K562 (cell line): Measurements from ENCODE around the gene FAM204A. TPM values are rescaled to one million over a fixed set of nuclear protein-coding genes. Genes with fewer than 3 reads are reported as not detected.

ENCODE experiments used
- BRD4 ChIP-seq: fragments of 200-600 bp; sonication (generic); IDR thresholded peaks from 2 replicates; pipeline ENCODE4 v1.6.1; 2017; ENCODE audit warnings: inconsistent platforms
- CHD2 ChIP-seq: IDR thresholded peaks from 2 replicates; pipeline ENCODE4 v1.6.1; 2011; ENCODE audit warnings: low read depth, low read length
- CREB3L1 ChIP-seq: fragments of 450-650 bp; IDR thresholded peaks from 2 replicates; pipeline ENCODE4 v1.6.1; 2014; ENCODE audit warnings: low read depth, mild to moderate bottlenecking, moderate library complexity, borderline replicate concordance
- E2F1 ChIP-seq: sonication (generic); formaldehyde crosslinking; IDR thresholded peaks from 2 replicates; pipeline ENCODE4 v1.8.1; 2023; ENCODE audit warnings: mild to moderate bottlenecking, missing genetic modification reagents, moderate library complexity
- ELF4 ChIP-seq: fragments of 450-650 bp; formaldehyde crosslinking; IDR thresholded peaks from 2 replicates; pipeline ENCODE4 v1.4.0; 2022; ENCODE audit warnings: missing genetic modification characterization
- GATAD2B ChIP-seq: fragments of 450-650 bp; IDR thresholded peaks from 2 replicates; pipeline ENCODE4 v1.6.1; 2017; ENCODE audit warnings: mild to moderate bottlenecking, borderline replicate concordance
- MCM2 ChIP-seq: fragments of 450-650 bp; IDR thresholded peaks from 2 replicates; pipeline ENCODE4 v1.6.1; 2017; ENCODE audit warnings: low read depth, mild to moderate bottlenecking
- MTA2 ChIP-seq: fragments of 450-650 bp; IDR thresholded peaks from 2 replicates; pipeline ENCODE4 v1.6.1; 2016; ENCODE audit warnings: low read depth
- NCOR1 ChIP-seq: fragments of 450-650 bp; IDR thresholded peaks from 2 replicates; pipeline ENCODE4 v1.6.1; 2016; ENCODE audit warnings: mild to moderate bottlenecking, moderate library complexity
- NFATC3 ChIP-seq: fragments of 450-650 bp; IDR thresholded peaks from 2 replicates; pipeline ENCODE4 v1.6.1; 2017; ENCODE audit warnings: mild to moderate bottlenecking
- NR2C2 ChIP-seq, 2 experiments: fragments of 200-800 bp in 1 of 2; sonication (Bioruptor generic) in 1 of 2; sonication (generic) in 1 of 2; formaldehyde crosslinking in 1 of 2; IDR thresholded peaks; 2 replicates each; pipeline versions ENCODE4 v1.6.1 to v1.8.0; 2016 to 2022; ENCODE audit warnings: mild to moderate bottlenecking in 1 of 2, missing compliant biosample characterization in 1 of 2, missing genetic modification characterization in 1 of 2, missing genetic modification reagents in 1 of 2
- NRF1 ChIP-seq, 2 experiments: fragments of 450-650 bp; IDR thresholded peaks in 1 of 2; conservative IDR thresholded peaks in 1 of 2; 2 replicates each; pipeline ENCODE4 v1.6.1; 2014; ENCODE audit warnings: mild to moderate bottlenecking in 2 of 2
- PHB2 ChIP-seq: fragments of 450-650 bp; IDR thresholded peaks from 2 replicates; pipeline ENCODE4 v1.6.1; 2017; ENCODE audit warnings: low read depth
- SMAD3 ChIP-seq: fragments of 450-650 bp; formaldehyde crosslinking; conservative IDR thresholded peaks from 2 replicates; pipeline ENCODE4 v1.4.0; 2020; ENCODE audit warnings: mild to moderate bottlenecking
- SUPT5H ChIP-seq: fragments of 450-650 bp; IDR thresholded peaks from 2 replicates; pipeline ENCODE4 v1.6.1; 2016
- TBL1XR1 ChIP-seq, 2 experiments: IDR thresholded peaks; 2 replicates each; pipeline ENCODE4 v1.6.1; 2012; ENCODE audit warnings: improper control_type of control experiment in 2 of 2, low read length in 2 of 2, mild to moderate bottlenecking in 1 of 2
- USF2 ChIP-seq: sonication (generic); formaldehyde crosslinking; IDR thresholded peaks from 2 replicates; pipeline ENCODE4 v1.5.0; 2020; ENCODE audit warnings: missing genetic modification reagents
- ZNF511 ChIP-seq: sonication (generic); formaldehyde crosslinking; IDR thresholded peaks from 2 replicates; pipeline ENCODE4 v1.8.0; 2022; ENCODE audit warnings: mild to moderate bottlenecking, missing genetic modification reagents
- ZNF583 ChIP-seq: fragments of 250-450 bp; sonication (Bioruptor Pico); IDR thresholded peaks from 2 replicates; pipeline ENCODE4 v1.4.0; 2020
- ZNF584 ChIP-seq: fragments of 200-800 bp; sonication (Bioruptor generic); IDR thresholded peaks from 2 replicates; pipeline ENCODE4 v1.6.1; 2016; ENCODE audit warnings: low read depth, mild to moderate bottlenecking, missing genetic modification characterization, missing compliant biosample characterization
- ZNF75A ChIP-seq: fragments of 450-650 bp; formaldehyde crosslinking; IDR thresholded peaks from 2 replicates; pipeline ENCODE4 v1.4.0; 2020; ENCODE audit warnings: mild to moderate bottlenecking
- polyA plus RNA-seq, 8 experiments: library from polyadenylated mRNA; depleted of rRNA in 4 of 8; stranded (reverse) in 5 of 8; unstranded in 3 of 8; fragments of >200 nt; fragmentation: Nextera tagmentation in 2 of 8; fragmentation: Illumina TruSeq in 1 of 8; extraction: Ambion mirVana in 2 of 8; extraction: Trizol in 1 of 8; gene quantifications; 2 replicates each; pipeline versions ENCODE4 v1.2.1 to v1.2.3, GENCODE V29; 2011 to 2014; ENCODE audit warnings: inconsistent platforms in 1 of 8, missing spikeins in 1 of 8
- total RNA-seq, 7 experiments: library from RNA; depleted of rRNA in 6 of 7; stranded (reverse); fragments of >200 nt in 6 of 7; fragmentation: Illumina TruSeq in 2 of 7; extraction: Trizol in 2 of 7; gene quantifications; 2 replicates each; pipeline versions ENCODE4 v1.2.1 to v1.2.3, GENCODE V29; 2011 to 2021; ENCODE audit warnings: low replicate concordance in 1 of 7
- TF ChIP-seq, protein P1 (sequence below): fragments of 450-650 bp; IDR thresholded peaks from 2 replicates; pipeline ENCODE4 v1.6.1; 2016; ENCODE audit warnings: antibody characterized with exemption
- TF ChIP-seq, protein P2 (sequence below): fragments of 450-650 bp; IDR thresholded peaks from one replicate; pipeline ENCODE4 v1.6.1; 2018; ENCODE audit warnings: mild to moderate bottlenecking, moderate library complexity; ENCODE audit not compliant: partially characterized antibody

The FAM204A gene
- total and polyA plus RNA-seq, 9 of the 15 experiments (the other 6 are each of a cell fraction or from before 2014, with no cell fraction given): 29.0 to 64.5 (median 44.9) TPM

- no peak for TF ChIP-seq GATAD2B
- no peak for TF ChIP-seq MTA2
- no peak for TF ChIP-seq CREB3L1
- TF ChIP-seq ZNF511 (CRISPR knock-in tag): no peak
- no peak for TF ChIP-seq PHB2
- no peak for TF ChIP-seq BRD4
- TF ChIP-seq NCOR1: 0 out of 2 replicates have a peak, but pooled peaks have one; percentile 5
- TF ChIP-seq SUPT5H: peak; percentile 76
- no peak for TF ChIP-seq NFATC3
- no peak for TF ChIP-seq ZNF583 (CRISPR knock-in tag)
- TF ChIP-seq NR2C2 (CRISPR knock-in tag; IDR thresholded peaks at IDR 0.05): no peak
- TF ChIP-seq NR2C2 (tag; IDR thresholded peaks at IDR 0.05): no peak
- no peak for TF ChIP-seq USF2 (CRISPR knock-in tag)
- TF ChIP-seq CHD2: peak; percentile 80
- TF ChIP-seq, protein P1, sequence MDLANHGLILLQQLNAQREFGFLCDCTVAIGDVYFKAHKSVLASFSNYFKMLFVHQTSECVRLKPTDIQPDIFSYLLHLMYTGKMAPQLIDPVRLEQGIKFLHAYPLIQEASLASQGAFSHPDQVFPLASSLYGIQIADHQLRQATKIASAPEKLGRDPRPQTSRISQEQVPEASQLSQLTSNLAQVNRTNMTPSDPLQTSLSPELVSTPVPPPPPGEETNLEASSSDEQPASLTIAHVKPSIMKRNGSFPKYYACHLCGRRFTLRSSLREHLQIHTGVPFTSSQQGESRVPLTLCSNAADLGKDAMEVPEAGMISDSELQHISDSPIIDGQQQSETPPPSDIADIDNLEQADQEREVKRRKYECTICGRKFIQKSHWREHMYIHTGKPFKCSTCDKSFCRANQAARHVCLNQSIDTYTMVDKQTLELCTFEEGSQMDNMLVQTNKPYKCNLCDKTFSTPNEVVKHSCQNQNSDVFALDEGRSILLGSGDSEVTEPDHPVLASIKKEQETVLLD: no peak
- TF ChIP-seq NRF1 (conservative IDR thresholded peaks at IDR 0.05 in 1 of 2, IDR thresholded peaks at IDR 0.05 in 1 of 2): no peak
- TF ChIP-seq ELF4 (CRISPR knock-in tag): no peak
- no peak for TF ChIP-seq ZNF75A (CRISPR knock-in tag)
- no peak for TF ChIP-seq SMAD3 (CRISPR knock-in tag)
- TF ChIP-seq E2F1 (CRISPR knock-in tag): no peak
- no peak for TF ChIP-seq MCM2
- no peak for TF ChIP-seq ZNF584 (CRISPR knock-in tag)
- no peak for TF ChIP-seq TBL1XR1 (IDR thresholded peaks at IDR 0.05; ENCODE audit: low read length in 2 of 2)
- TF ChIP-seq, protein P2, sequence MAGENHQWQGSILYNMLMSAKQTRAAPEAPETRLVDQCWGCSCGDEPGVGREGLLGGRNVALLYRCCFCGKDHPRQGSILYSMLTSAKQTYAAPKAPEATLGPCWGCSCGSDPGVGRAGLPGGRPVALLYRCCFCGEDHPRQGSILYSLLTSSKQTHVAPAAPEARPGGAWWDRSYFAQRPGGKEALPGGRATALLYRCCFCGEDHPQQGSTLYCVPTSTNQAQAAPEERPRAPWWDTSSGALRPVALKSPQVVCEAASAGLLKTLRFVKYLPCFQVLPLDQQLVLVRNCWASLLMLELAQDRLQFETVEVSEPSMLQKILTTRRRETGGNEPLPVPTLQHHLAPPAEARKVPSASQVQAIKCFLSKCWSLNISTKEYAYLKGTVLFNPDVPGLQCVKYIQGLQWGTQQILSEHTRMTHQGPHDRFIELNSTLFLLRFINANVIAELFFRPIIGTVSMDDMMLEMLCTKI: no peak
Observed at GRCh38 chr10:118341791-118342637, at the start of gene FAM204A (continued).
